Suprapubic skin (tissue), 4 donors: ENCODE measurements around the gene PRKAG2. TPM values are rescaled to one million over a fixed set of nuclear protein-coding genes. Genes with fewer than 3 reads are reported as not detected.

Experiments used
- DNase-seq, 2 donors: peaks; one replicate each; pipeline ENCODE4 v3.0.0-alpha.2; 2019; ENCODE audit warnings: low spot score in 2 of 2
- H3K27ac ChIP-seq: fragments of 200-600 bp; sonication (generic); one replicate; pipeline ENCODE4 v1.5.1; 2019
- H3K27me3 ChIP-seq: fragments of 200-600 bp; sonication (generic); one replicate; pipeline ENCODE4 v1.5.1; 2019
- H3K36me3 ChIP-seq: fragments of 200-600 bp; sonication (generic); one replicate; pipeline ENCODE4 v1.5.1; 2019
- H3K4me1 ChIP-seq: fragments of 200-600 bp; sonication (generic); one replicate; pipeline ENCODE4 v1.5.1; 2019
- H3K4me3 ChIP-seq: fragments of 200-600 bp; sonication (generic); one replicate; pipeline ENCODE4 v1.5.1; 2019; ENCODE audit warnings: mild to moderate bottlenecking
- H3K9me3 ChIP-seq: fragments of 200-600 bp; sonication (generic); one replicate; pipeline ENCODE4 v1.5.1; 2019
- CTCF ChIP-seq, 2 donors: fragments of 200-600 bp in 1 of 2; fragments of 450-650 bp in 1 of 2; sonication (generic) in 1 of 2; IDR thresholded peaks; one replicate each; pipeline ENCODE4 v1.5.1; 2016 to 2019; ENCODE audit warnings: antibody characterized with exemption in 2 of 2, mild to moderate bottlenecking in 1 of 2, moderate library complexity in 1 of 2
- EP300 ChIP-seq: sonication (generic); formaldehyde crosslinking; IDR thresholded peaks from one replicate; pipeline ENCODE4 v1.6.1; 2017; ENCODE audit warnings: antibody characterized with exemption
- POLR2A ChIP-seq, 2 donors: fragments of 450-650 bp; IDR thresholded peaks; one replicate each; pipeline ENCODE4 v1.6.1; 2017; ENCODE audit warnings: antibody characterized with exemption in 2 of 2, mild to moderate bottlenecking in 2 of 2, moderate library complexity in 2 of 2
- POLR2AphosphoS5 ChIP-seq, 3 donors: sonication (generic); formaldehyde crosslinking; IDR thresholded peaks; one replicate each; pipeline ENCODE4 v1.6.1; 2017; ENCODE audit warnings: antibody characterized with exemption in 3 of 3
- WGBS: methylation state at CpG from one replicate; pipeline ENCODE4 v1.1.5; 2018; 5-methylcytosine and 5-hydroxymethylcytosine counted together
- total RNA-seq, 4 donors: library from RNA; depleted of rRNA; stranded (reverse); fragments of >200 nt; gene quantifications; one replicate each; pipeline ENCODE4 v1.1.0, GENCODE V29; 2016

PRKAG2 gene
- total RNA-seq, 4 donors from 2014 or later, result 16.5 to 40.0 (median 17.3) TPM

GRCh38 chr7:151806952-151807775, 69.8 kb downstream of the PRKAG2 start:
- Histone ChIP-seq H3K9me3 (no peaks in the 10 kb centered on the region), H3K27ac (no peak overlapping the region), H3K4me1 (peaks cover 4% of the 10 kb centered on the region)

DNA sequence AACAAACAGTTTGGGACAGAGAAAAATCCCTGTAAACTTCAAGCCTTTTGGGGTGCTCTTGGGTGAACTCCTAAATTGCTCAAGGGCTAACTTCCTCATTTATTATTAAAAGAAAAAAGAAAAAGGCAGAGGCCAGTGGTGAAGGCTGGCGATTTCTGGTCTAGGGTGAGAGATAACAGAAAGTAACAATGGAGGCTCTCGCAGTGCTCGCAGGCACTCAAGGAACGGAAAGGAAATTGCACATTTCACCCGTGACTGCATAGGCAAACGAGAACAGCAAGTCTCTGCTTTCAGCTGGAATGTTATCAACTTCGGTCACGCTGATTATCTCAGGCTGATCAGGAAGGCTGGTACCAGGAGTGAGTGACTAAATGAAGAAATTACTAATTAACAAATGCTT, 70.7 kb downstream of the PRKAG2 start:
- Histone ChIP-seq H3K9me3 (no peaks in the 10 kb centered on the region), H3K4me1 (peaks cover 4% of the 10 kb centered on the region), H3K27me3 (no peaks in the 10 kb centered on the region), H3K4me3 (no peak overlapping the region), H3K27ac (no peak overlapping the region), H3K36me3 (no peaks in the 10 kb centered on the region)
- DNase-seq, result no peak
- 62% methylated on average over 8 of the region's 8 CpGs for WGBS
- TF ChIP-seq POLR2A (IDR thresholded peaks at IDR 0.05) (no peak), EP300 (no peak)

More at GRCh38 chr7:151806952-151807775, 69.8 kb downstream of the PRKAG2 start:
- Histone ChIP-seq H3K4me3 (no peak overlapping the region), H3K27me3 (no peaks in the 10 kb centered on the region), H3K36me3 (no peaks in the 10 kb centered on the region)
- WGBS, result 88% methylated on average over 14 of the region's 19 CpGs
- no peak for TF ChIP-seq EP300
- DNase-seq, result no peak

DNA sequence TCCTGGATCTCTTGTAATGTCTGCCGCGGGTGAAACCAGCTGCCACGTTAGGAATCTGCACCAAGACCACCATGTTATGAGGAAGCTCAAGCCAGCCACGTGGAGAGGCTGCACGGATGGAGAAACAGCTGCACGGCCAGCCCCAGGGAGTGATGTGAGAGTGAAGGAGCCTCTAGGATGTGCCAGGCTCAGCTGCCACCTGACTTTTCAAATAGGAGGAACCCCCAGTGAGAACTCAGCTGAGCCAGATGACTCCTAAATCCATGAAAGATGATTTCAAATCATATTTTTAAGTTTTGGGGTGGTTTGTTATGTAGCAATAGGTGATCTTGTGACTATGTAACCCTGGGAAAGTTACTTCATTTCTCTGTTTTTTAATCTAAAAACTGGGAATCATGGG, 71.7 kb downstream of the PRKAG2 start:
- no peak overlapping the region for H3K27ac ChIP-seq
- no peak overlapping the region for H3K4me3 ChIP-seq
- DNase-seq, result no peak
- 94% methylated on average over 6 of the region's 6 CpGs for WGBS
- no peaks in the 10 kb centered on the region for H3K9me3 ChIP-seq
- no peaks in the 10 kb centered on the region for H3K27me3 ChIP-seq
- no peaks in the 10 kb centered on the region for H3K36me3 ChIP-seq
- peaks cover 4% of the 10 kb centered on the region for H3K4me1 ChIP-seq
- TF ChIP-seq POLR2AphosphoS5 (IDR thresholded peaks at IDR 0.05), result no peak
- no peak for TF ChIP-seq CTCF (IDR thresholded peaks at IDR 0.05)
- TF ChIP-seq POLR2A (IDR thresholded peaks at IDR 0.05), result no peak
- TF ChIP-seq EP300, result no peak

DNA sequence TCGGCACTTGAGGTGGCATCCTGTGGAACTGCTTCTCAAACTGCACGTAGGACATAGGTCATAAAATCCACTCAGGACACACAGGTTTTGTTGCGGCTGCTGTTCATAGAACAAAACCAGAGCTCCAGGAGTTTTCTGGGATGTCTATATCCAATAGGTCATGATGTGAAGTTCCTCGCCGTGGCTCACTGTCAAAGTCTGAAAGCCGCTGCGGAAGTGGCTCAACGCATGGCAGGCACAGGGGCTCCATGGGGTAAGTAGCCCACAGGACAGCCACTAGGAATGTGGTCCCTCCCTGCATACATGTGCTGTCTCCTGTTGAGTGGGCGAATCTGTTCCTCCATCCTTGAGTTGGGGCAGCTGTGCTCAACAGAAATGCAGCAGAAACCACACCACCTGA, 72.2 kb downstream of the PRKAG2 start:
- Histone ChIP-seq H3K4me3 (no peak overlapping the region), H3K36me3 (no peaks in the 10 kb centered on the region), H3K4me1 (peaks cover 4% of the 10 kb centered on the region), H3K27me3 (no peaks in the 10 kb centered on the region), H3K9me3 (no peaks in the 10 kb centered on the region), H3K27ac (no peak overlapping the region)
- no peak for DNase-seq
- no peak for TF ChIP-seq EP300
- TF ChIP-seq POLR2A (IDR thresholded peaks at IDR 0.05), result no peak
- no peak for TF ChIP-seq CTCF (IDR thresholded peaks at IDR 0.05)
- WGBS, result 99% methylated on average over 9 of the region's 9 CpGs

DNA sequence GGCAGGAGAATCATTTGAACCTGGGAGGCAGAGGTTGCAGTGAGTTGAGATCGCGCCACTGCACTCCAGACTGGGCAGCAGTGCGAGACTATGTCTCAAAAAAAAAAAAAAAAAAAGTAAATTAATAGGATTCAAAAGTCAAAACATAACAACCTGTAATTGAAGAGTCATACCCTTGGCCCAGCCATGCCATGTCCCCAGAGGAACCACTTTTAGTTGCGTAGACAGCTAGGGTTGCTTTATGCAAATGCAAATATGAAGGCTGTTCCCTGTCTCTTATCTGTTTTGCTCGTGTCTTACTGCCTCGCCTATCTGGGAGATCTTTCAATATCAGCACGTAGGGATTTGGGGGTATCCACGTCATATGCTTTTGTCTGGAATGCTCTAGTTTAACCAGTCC, 73.1 kb downstream of the PRKAG2 start:
- 92% methylated on average over 8 of the region's 8 CpGs for WGBS
- Histone ChIP-seq H3K36me3 (no peaks in the 10 kb centered on the region), H3K9me3 (no peaks in the 10 kb centered on the region), H3K27ac (no peak overlapping the region), H3K4me1 (peaks cover 5% of the 10 kb centered on the region), H3K4me3 (no peak overlapping the region), H3K27me3 (no peaks in the 10 kb centered on the region)
- TF ChIP-seq EP300 (no peak), CTCF (IDR thresholded peaks at IDR 0.05) (no peak), POLR2A (IDR thresholded peaks at IDR 0.05) (no peak), POLR2AphosphoS5 (IDR thresholded peaks at IDR 0.05) (no peak)
- no peak for DNase-seq

GRCh38 chr7:151802469-151802846, 74.5 kb downstream of the PRKAG2 start:
- TF ChIP-seq POLR2AphosphoS5 (IDR thresholded peaks at IDR 0.05) (no peak), CTCF (IDR thresholded peaks at IDR 0.05) (no peak), EP300 (no peak), POLR2A (IDR thresholded peaks at IDR 0.05) (no peak)
- H3K4me1 ChIP-seq, result peaks cover 19% of the 10 kb centered on the region
- no peaks in the 10 kb centered on the region for H3K36me3 ChIP-seq
- no peak overlapping the region for H3K4me3 ChIP-seq
- 90% methylated on average over 5 of the region's 5 CpGs for WGBS
- no peaks in the 10 kb centered on the region for H3K9me3 ChIP-seq
- DNase-seq, result no peak
- no peak overlapping the region for H3K27ac ChIP-seq
- H3K27me3 ChIP-seq, result no peaks in the 10 kb centered on the region
